HG03135 (cell line): ENCODE data around the gene CEP19.
"Not testable (repeated sequence)": the region's sequence is repeated elsewhere in the genome, so short reads cannot be mapped to it uniquely, and the experiment has no call there.

Experiments used
- ATAC-seq: cut with Tn5 transposase; IDR thresholded peaks from one replicate; pipeline ENCODE4 v1.9.1; 2021; ENCODE audit warnings: mild to moderate bottlenecking, moderate library complexity; ENCODE audit not compliant: unreplicated experiment

CEP19 gene

GRCh38 chr3:196711838-196712513 lies at the start of gene CEP19, which contains the start of gene PIGX:
Gene CEP19 (minus strand): TSS chr3:196712250. CDS start chr3:196708657, 3,593 bp downstream.
Gene PIGX (plus strand): TSS chr3:196712377.
- peak; percentile 64 for ATAC-seq

- no peak for ATAC-seq
These were observed 46.1 kb upstream of the CEP19 start for GRCh38 chr3:196757876-196758739.

DNA sequence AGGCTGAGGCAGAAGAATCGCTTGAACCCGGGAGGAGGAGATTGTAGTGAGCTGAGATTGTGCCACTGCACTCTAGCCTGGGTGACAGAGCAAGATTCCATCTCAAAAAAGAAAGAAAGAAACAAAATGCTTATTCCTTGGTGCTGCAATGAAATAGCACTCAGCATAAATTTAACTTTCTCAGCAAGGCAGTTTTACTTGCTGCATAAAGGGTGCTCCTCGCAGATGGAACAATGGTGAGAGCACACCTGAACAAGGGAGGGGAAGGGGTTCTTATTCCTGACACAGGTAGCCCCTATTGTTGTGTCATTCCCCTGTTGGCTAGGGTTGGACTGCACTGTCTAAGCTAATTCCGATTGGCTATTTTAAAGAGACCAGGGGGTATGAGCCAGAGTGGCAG lies 44.7 kb upstream of the CEP19 start:
- ATAC-seq: no peak

DNA sequence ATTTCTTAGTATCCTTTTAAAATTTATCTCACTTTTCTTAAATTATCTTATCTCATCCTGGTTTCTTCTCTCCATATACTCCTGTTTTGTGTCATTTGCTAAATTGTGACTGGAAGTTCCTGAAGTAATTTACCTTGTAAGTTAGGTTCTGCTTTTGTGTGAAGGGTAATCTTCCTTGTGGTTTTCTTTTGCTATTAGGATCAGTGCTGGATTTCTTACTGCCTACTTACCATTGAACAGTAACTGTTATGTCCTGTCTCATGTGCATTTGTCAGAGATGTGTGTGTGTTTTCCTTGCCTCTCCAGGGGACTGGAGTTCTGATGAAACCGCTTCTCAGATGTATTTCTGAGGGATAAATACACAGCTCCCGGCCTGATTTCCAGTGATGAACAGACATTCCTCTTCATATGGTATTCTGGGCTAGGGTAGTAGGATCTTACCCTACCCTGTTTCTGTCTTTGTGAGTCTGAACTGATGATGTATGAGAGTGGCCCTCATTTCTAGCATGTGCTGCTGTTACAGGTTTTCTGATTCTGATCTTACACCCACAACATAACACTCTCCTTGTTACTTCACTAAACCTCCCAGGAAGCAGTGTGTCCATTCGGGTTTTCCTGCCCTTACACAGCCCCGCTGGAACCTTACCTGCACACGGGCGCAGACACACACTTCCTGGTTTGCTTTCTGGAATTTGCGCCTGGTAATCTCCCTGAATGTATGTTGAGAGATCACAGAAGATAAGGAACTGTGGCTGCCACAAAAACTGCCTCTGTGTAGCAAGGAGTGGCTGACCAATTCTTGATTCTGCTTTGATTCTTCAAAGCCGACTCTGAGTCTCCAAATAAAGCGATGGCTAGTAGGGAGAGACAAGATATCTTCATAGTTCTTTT lies 42.3 kb upstream of the CEP19 start:
- ATAC-seq: no peak

DNA sequence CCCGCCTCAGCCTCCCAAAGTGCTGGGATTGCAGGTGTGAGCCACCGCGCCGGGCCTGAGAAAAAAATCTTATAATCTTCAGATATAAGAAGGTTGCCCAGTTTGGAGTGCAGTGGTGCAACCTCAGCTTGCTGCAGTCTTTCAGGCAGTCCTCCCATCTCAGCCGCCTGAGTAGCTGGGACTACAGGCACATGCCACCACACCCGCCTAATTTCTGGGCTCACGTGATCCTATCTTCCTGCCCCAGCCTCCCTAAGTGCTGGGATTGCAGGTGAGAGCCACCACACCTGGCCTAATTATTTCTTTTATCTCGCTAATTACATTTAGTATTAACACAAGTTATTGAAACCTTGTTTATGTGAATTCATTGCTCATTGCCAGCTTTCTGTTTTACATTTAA lies 41.2 kb upstream of the CEP19 start:
- no peak for ATAC-seq

GRCh38 chr3:196749125-196749524 lies 37.1 kb upstream of the CEP19 start:
- no peak for ATAC-seq

DNA sequence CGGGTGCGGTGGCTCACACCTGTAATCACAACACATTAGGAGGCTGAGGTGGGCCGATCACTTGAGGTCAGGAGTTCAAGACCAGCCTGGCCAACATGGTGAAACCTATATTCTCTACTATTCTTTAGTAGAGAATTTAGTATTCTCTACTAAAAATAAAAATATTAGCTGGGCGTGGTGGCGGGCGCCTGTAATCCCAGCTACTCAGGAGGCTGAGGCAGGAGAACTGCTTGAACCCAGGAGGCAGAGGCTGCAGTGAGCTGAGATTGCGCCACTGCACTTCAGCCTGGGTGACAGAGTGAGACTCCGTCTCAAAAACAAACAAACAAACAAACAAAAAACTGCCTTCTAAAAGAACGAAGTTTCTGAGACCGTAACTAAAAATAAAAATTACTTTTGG lies 31.5 kb upstream of the CEP19 start:
- ATAC-seq: not testable (repeated sequence)

DNA sequence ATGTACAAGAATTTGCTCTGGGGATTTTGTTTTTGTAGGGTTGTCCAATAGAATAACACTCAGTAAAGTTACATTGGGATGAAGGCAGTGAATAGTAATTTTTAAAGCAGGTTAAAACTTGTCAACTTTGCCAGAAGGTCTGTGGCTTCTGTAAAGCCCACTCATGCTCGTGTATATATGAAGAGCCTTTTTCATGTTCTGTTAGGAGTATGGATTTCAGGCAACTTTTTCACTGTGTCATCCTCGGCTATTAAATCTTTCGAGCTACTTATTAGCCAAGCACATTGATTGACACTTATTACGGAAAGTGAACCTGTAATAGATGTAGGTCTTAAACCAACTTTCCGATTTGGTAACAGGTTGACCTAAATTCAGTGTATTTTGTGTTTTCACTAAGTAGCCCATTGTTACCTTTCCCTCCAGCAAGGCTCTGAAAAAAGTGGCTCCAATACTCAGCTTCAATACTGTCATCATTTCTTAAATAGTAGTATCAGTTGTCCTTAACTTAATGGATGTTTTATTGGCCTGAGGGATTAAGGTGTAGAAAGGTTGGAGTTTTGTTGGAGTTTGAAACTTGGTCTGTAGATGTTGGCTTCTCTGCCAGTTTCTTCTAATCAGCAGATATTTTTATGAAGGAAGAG lies 29.3 kb upstream of the CEP19 start:
- no peak for ATAC-seq

- ATAC-seq: peak; percentile 3
These were observed 28.6 kb upstream of the CEP19 start for GRCh38 chr3:196740481-196741248.

GRCh38 chr3:196739671-196740480 lies 27.8 kb upstream of the CEP19 start, which contains the start of gene PAK2:
Gene PAK2 (plus strand): TSS chr3:196739857. CDS start chr3:196782647, 42,790 bp downstream.
- ATAC-seq: peak; percentile 84

DNA sequence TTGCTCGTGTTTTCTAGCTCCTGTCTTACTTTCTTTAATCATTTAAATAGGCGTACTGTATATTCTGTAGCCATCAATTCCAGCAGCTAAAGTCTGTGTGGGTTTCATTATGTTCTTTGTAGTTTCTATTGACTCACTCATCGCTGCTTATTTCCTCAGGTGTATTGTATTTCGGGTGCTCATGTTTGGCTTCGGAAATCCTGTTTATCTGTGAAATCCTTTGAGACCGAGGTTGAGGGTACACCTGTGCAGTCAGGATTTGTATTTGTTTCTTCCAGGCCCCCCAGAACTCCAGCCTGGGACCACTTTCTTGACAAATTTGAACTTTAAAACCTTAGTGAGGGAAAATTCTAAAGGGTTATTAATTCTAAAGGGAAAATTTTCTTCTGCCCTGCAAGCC lies 25.6 kb upstream of the CEP19 start:
- no peak for ATAC-seq

GRCh38 chr3:196736670-196737374 lies 24.8 kb upstream of the CEP19 start:
- no peak for ATAC-seq

DNA sequence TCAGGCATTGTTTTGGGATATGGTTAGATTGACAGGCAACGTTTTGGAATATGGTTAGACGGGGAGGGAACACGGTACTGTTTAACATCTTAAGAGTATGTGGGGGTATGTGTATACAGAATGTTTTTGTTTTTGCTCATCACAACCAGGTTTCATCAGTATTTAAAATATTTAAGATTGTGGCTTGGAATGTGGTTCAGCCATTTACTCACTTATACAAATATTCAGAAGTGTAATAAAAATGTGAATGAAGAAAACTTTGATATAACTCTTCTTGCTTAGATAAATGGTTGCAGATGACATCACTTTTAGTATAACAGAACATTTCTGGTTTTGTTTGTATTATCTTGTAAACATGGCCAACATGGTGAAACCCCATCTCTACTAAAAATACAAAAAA lies 23.7 kb upstream of the CEP19 start:
- no peak for ATAC-seq

DNA sequence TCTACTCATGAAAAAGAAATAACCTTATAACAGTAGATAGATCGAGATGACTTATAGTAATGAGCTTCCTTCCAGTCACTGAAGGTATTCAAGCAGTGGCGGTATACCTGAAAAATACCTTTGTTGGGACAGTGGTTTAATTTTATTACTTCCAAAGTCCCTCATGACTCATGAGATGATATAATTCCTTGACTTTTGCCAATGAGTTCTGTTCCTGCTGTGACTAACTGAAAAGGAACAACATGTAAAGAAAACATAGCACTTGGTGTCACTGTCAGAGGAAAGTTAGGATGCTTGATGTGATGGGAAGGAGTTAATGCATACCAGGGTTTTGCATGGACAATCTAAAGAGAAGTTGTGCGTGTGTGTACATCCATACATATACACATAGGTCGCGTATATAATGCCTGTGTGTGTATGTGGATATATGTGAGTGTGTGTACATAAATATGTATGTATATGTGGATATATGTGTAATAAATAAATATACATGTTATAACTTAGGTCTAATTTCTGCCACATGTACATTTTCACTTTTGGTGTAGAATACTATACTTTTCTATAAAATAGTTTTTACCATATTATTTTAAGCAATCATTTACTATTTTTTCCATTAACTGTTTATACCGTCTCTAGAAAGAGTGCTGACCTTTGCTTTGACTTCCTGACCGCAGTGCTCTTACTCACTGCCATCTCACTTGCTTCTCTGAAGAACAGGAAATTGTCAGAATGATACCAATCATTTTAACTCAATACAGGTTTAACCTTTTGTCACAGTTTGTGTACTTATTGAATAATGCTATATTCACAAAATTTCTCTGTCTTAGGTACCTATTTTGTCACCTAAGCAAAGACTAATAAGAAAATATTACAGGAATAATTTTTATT lies 15.0 kb upstream of the CEP19 start:
- no peak for ATAC-seq

DNA sequence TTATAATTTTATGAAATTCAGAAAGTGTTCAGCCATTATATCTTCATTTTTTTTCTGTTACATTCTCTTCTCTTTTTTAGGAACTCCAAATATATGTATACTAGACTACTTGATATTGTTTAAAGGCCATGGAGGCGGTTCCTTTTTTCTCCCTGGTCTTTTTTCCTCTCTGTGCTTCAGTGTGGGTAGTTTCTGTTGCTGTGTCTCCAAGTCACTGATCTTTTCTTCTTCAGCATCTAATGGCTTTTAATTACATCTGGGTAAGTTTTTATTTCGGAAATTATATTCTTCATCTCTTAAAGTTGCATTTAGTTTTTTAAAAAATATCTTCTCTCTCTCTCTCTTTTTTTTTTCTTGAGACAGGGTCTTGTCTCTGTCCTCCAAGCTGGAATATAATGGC lies 9.0 kb upstream of the CEP19 start:
- ATAC-seq: no peak

DNA sequence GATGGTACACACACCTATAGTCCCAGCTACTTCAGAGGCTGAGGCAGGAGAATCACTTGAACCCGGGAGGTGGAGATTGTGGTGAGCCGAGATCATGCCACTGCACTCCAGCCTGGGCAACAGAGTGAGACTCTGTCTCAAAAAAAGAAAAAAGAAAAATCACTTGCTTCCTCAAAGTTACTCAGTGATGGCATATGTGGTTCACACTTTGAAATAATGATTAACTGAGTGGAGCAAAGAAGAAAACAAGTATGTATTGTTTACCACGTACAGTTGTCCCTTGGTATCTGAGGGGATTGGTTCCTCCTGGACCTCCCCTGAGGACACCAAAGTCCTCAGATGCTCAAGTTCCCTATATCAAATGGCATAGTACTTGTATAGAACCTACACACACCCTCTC lies 5.1 kb upstream of the CEP19 start:
- not testable (repeated sequence) for ATAC-seq
